IMR-90 (cell line): ENCODE results near the gene PGLYRP3. TPM values are rescaled to one million over a fixed set of nuclear protein-coding genes. Genes with fewer than 3 reads are reported as not detected.

Experiments
- ATAC-seq: fragments of 200-7000 bp; cut with Tn5 transposase; 2 replicates; pipeline ENCODE4 v1.9.1; 2020; ENCODE audit warnings: low read depth, mild to moderate bottlenecking, moderate library complexity
- BruUV-seq: library from RNA; stranded (reverse); fragments of 400-500 nt; replicated peaks from 2 replicates; lab custom pipeline; 2021; lab: Mats Ljungman, UMichigan
- CTCF ChIA-PET: fragments of 300-600 bp; formaldehyde crosslinking; extraction: SDS; loops from one replicate; lab custom pipeline; 2021; ENCODE audit warnings: antibody characterized with exemption; lab: Yijun Ruan, JAX
- POLR2A ChIA-PET: fragments of 300-600 bp; sonication (Branson Sonifier 250); formaldehyde crosslinking; loops from one replicate; lab custom pipeline; 2022; ENCODE audit warnings: antibody characterized with exemption; ENCODE audit not compliant: unreplicated experiment; lab: Charles Lee
- DNase-seq: peaks from one replicate; pipeline ENCODE4 v3.0.0; 2013
- H2AFZ ChIP-seq: replicated peaks from 2 replicates; pipeline ENCODE3; 2013; ENCODE audit warnings: low read length, mild to moderate bottlenecking; ENCODE audit not compliant: poor library complexity
- H2AK5ac ChIP-seq: 2 replicates; pipeline ENCODE4 v1.6.1; 2013; ENCODE audit warnings: low read depth, low read length, inconsistent platforms
- H2AK9ac ChIP-seq: replicated peaks from 2 replicates; pipeline ENCODE3; 2013; ENCODE audit warnings: mild to moderate bottlenecking, low read depth, low read length, moderate library complexity; ENCODE audit not compliant: poor library complexity
- H2BK120ac ChIP-seq: 2 replicates; pipeline ENCODE4 v1.6.1; 2013; ENCODE audit warnings: low read depth, low read length, inconsistent platforms
- H2BK15ac ChIP-seq: 3 replicates; pipeline ENCODE4 v1.6.1; 2013; ENCODE audit warnings: low read depth, low read length, inconsistent platforms
- H2BK20ac ChIP-seq: 2 replicates; pipeline ENCODE4 v1.6.1; 2013; ENCODE audit warnings: low read depth, mild to moderate bottlenecking, inconsistent platforms, low read length, moderate library complexity
- H2BK5ac ChIP-seq: 2 replicates; pipeline ENCODE4 v1.6.1; 2013; ENCODE audit warnings: mild to moderate bottlenecking, low read depth, low read length, inconsistent platforms; ENCODE audit not compliant: poor library complexity, severe bottlenecking
- H3K14ac ChIP-seq: replicated peaks from 2 replicates; pipeline ENCODE4 v1.6.1; 2013; ENCODE audit warnings: low read depth, low read length, inconsistent platforms
- H3K18ac ChIP-seq: 2 replicates; pipeline ENCODE4 v1.6.1; 2013; ENCODE audit warnings: low read depth, low read length, control low read depth
- H3K23ac ChIP-seq: 2 replicates; pipeline ENCODE4 v1.6.1; 2013; ENCODE audit warnings: low read depth, low read length, inconsistent platforms
- H3K27ac ChIP-seq: 2 replicates; pipeline ENCODE4 v1.5.1; 2013; ENCODE audit warnings: mild to moderate bottlenecking, control low read depth, low read length; ENCODE audit not compliant: insufficient read depth
- H3K27me3 ChIP-seq: 2 replicates; pipeline ENCODE4 v1.6.1; 2013; ENCODE audit warnings: low read length; ENCODE audit not compliant: control insufficient read depth, insufficient read depth
- H3K36me3 ChIP-seq: 2 replicates; pipeline ENCODE4 v1.6.1; 2013; ENCODE audit warnings: low read length, mixed read lengths; ENCODE audit not compliant: control insufficient read depth, insufficient read depth
- H3K4ac ChIP-seq: 2 replicates; pipeline ENCODE4 v1.6.1; 2013; ENCODE audit warnings: low read depth, low read length, inconsistent platforms
- H3K4me1 ChIP-seq: 2 replicates; pipeline ENCODE4 v1.6.1; 2013; ENCODE audit warnings: low read length, mixed read lengths; ENCODE audit not compliant: control insufficient read depth, insufficient read depth
- H3K4me2 ChIP-seq: 2 replicates; pipeline ENCODE4 v1.6.1; 2013; ENCODE audit warnings: low read depth, mild to moderate bottlenecking, control low read depth, low read length, moderate library complexity
- H3K4me3 ChIP-seq: 2 replicates; pipeline ENCODE4 v1.5.1; 2013; ENCODE audit warnings: low read depth, mild to moderate bottlenecking, control low read depth, low read length, moderate library complexity; ENCODE audit not compliant: insufficient read depth
- H3K56ac ChIP-seq: 2 replicates; pipeline ENCODE4 v1.6.1; 2013; ENCODE audit warnings: low read length, inconsistent platforms; ENCODE audit not compliant: insufficient read depth; ENCODE audit errors: extremely low read depth
- H3K79me1 ChIP-seq, 2 experiments: 2 replicates each; pipeline ENCODE4 v1.6.1; 2013; ENCODE audit warnings: low read length in 2 of 2, inconsistent platforms in 1 of 2, low read depth in 1 of 2
- H3K9ac ChIP-seq: 2 replicates; pipeline ENCODE4 v1.6.1; 2013; ENCODE audit warnings: low read depth, low read length, control low read depth
- H3K9me1 ChIP-seq: 2 replicates; pipeline ENCODE4 v1.6.1; 2013; ENCODE audit warnings: low read length, inconsistent platforms; ENCODE audit not compliant: insufficient read depth
- H3K9me3 ChIP-seq: 2 replicates; pipeline ENCODE4 v1.6.1; 2013; ENCODE audit warnings: low read length; ENCODE audit not compliant: control insufficient read depth, insufficient read depth
- H4K20me1 ChIP-seq: 2 replicates; pipeline ENCODE4 v1.6.1; 2013; ENCODE audit warnings: low read length, inconsistent platforms; ENCODE audit not compliant: insufficient read depth
- H4K5ac ChIP-seq: 2 replicates; pipeline ENCODE4 v1.6.1; 2013; ENCODE audit warnings: mild to moderate bottlenecking, low read depth, low read length, control low read depth
- H4K8ac ChIP-seq, 2 experiments: 2 replicates each; pipeline ENCODE4 v1.6.1; 2013; ENCODE audit warnings: low read depth in 2 of 2, low read length in 2 of 2, control low read depth in 1 of 2, inconsistent platforms in 1 of 2
- H4K91ac ChIP-seq: 2 replicates; pipeline ENCODE4 v1.6.1; 2013; ENCODE audit warnings: low read depth, low read length, inconsistent platforms; ENCODE audit not compliant: insufficient read depth
- BHLHE40 ChIP-seq: fragments of 150-350 bp; IDR thresholded peaks from 2 replicates; pipeline ENCODE4 v1.6.1; 2016; ENCODE audit warnings: mild to moderate bottlenecking, low read depth, low read length
- CEBPB ChIP-seq: IDR thresholded peaks from 2 replicates; pipeline ENCODE4 v1.6.1; 2012; ENCODE audit warnings: low read depth, low read length, improper control_type of control experiment
- CHD1 ChIP-seq: IDR thresholded peaks from 2 replicates; pipeline ENCODE4 v1.6.1; 2012; ENCODE audit warnings: low read depth, low read length, improper control_type of control experiment
- ELK1 ChIP-seq: fragments of 150-350 bp; IDR thresholded peaks from 2 replicates; pipeline ENCODE4 v1.6.1; 2016; ENCODE audit warnings: low read depth, mild to moderate bottlenecking, low read length, moderate library complexity, borderline replicate concordance
- FOS ChIP-seq: fragments of 150-350 bp; IDR thresholded peaks from 2 replicates; pipeline ENCODE4 v1.6.1; 2016; ENCODE audit warnings: low read depth, low read length
- MAFK ChIP-seq: IDR thresholded peaks from 2 replicates; pipeline ENCODE4 v1.6.1; 2012; ENCODE audit warnings: low read depth, low read length, improper control_type of control experiment
- MAZ ChIP-seq: IDR thresholded peaks from 2 replicates; pipeline ENCODE4 v1.6.1; 2012; ENCODE audit warnings: low read depth, mild to moderate bottlenecking, low read length, improper control_type of control experiment, moderate library complexity, borderline replicate concordance
- POLR2A ChIP-seq: IDR thresholded peaks from 2 replicates; pipeline ENCODE4 v1.6.1; 2012; ENCODE audit warnings: mild to moderate bottlenecking, low read depth, low read length
- RAD21 ChIP-seq: IDR thresholded peaks from 2 replicates; pipeline ENCODE4 v1.6.1; 2012; ENCODE audit warnings: low read length, improper control_type of control experiment
- RCOR1 ChIP-seq: IDR thresholded peaks from 2 replicates; pipeline ENCODE4 v1.6.1; 2012; ENCODE audit warnings: mild to moderate bottlenecking, low read length, improper control_type of control experiment; ENCODE audit not compliant: insufficient replicate concordance
- SMC3 ChIP-seq: fragments of 150-350 bp; IDR thresholded peaks from 2 replicates; pipeline ENCODE4 v1.6.1; 2016; ENCODE audit warnings: low read depth, mild to moderate bottlenecking, antibody characterized with exemption, low read length, moderate library complexity
- USF2 ChIP-seq: fragments of 150-350 bp; IDR thresholded peaks from 2 replicates; pipeline ENCODE4 v1.6.1; 2017; ENCODE audit warnings: mild to moderate bottlenecking, antibody characterized with exemption, low read length, low read depth
- WGBS, 2 experiments: methylation state at CpG; one replicate each; pipeline versions ENCODE4 v1.1.5 to v1.1.7; 2013; ENCODE audit warnings: missing lambda C conversion rate in 2 of 2; ENCODE audit not compliant: insufficient read length in 1 of 2; ENCODE audit errors: extremely low coverage in 2 of 2; 5-methylcytosine and 5-hydroxymethylcytosine counted together
- dilution Hi-C: fragments of 300-500 bp; cut with HindIII; formaldehyde crosslinking; loops from one replicate; pipeline ENCODE4 v1.14.3; 2018; ENCODE audit warnings: low sequenced_read_pairs; ENCODE audit not compliant: unreplicated experiment
- in situ Hi-C: fragments of 300-500 bp; cut with MboI; formaldehyde crosslinking; loops from 3 replicates; pipeline ENCODE4 v1.14.3; 2019; ENCODE audit warnings: low sequenced_read_pairs, inconsistent platforms, mixed read lengths
- intact Hi-C: fragments of 100-400 bp; cut with micrococcal nuclease; formaldehyde crosslinking; loops from 2 replicates; pipeline ENCODE4 v1.10.0; 2022
- polyA plus RNA-seq, 3 experiments: library from polyadenylated mRNA; depleted of rRNA; stranded (reverse); fragments of >200 nt; gene quantifications; 2 replicates each; pipeline ENCODE4 v1.2.3, GENCODE V29; 2012; ENCODE audit warnings: low replicate concordance in 1 of 3
- total RNA-seq: library from RNA; depleted of rRNA; stranded (reverse); fragments of >200 nt; gene quantifications from 2 replicates; pipeline ENCODE4 v1.2.3, GENCODE V29; 2012

PGLYRP3 gene
- total and polyA plus RNA-seq, 2 of the 4 experiments (the other 2 are of a cell fraction), result not detected

GRCh38 chr1:153359241-153359640, 46.5 kb upstream of the PGLYRP3 start:
- dilution Hi-C loops, result no loop called here

More at GRCh38 chr1:153359241-153359640, 46.5 kb upstream of the PGLYRP3 start:
- POLR2A ChIA-PET, result no interaction called here
- H3K27me3 ChIP-seq, result peaks cover 14% of the 10 kb centered on the region
- no peak overlapping the region for H3K18ac ChIP-seq
- no peak for DNase-seq
- no peak overlapping the region for H3K4me2 ChIP-seq
- H4K5ac ChIP-seq, result no peak overlapping the region
- intact Hi-C loops, result no loop called here
- H4K20me1 ChIP-seq, result no peaks in the 10 kb centered on the region
- no peak overlapping the region for H2BK120ac ChIP-seq
- H4K91ac ChIP-seq, result no peak overlapping the region
- WGBS, 2 experiments, result no CpG with 5 or more reads among the region's 6 CpGs
- H3K9ac ChIP-seq, result no peak overlapping the region
- H3K9me3 ChIP-seq, result no peaks in the 10 kb centered on the region
- no peak overlapping the region for H3K14ac ChIP-seq
- no peak overlapping the region for H3K4ac ChIP-seq
- no peak overlapping the region for H3K4me3 ChIP-seq
- no peaks in the 10 kb centered on the region for H3K36me3 ChIP-seq
- H4K8ac ChIP-seq, result no peak overlapping the region
- no peak for ATAC-seq
- no peaks in the 10 kb centered on the region for H3K4me1 ChIP-seq
- no peak overlapping the region for H3K23ac ChIP-seq
- no peak overlapping the region for H2AFZ ChIP-seq
- TF ChIP-seq ELK1 (no peak), POLR2A (no peak), RCOR1 (no peak), MAZ (no peak), FOS (no peak), CHD1 (no peak), MAFK (no peak), SMC3 (no peak), RAD21 (no peak), CEBPB (no peak), BHLHE40 (no peak), USF2 (no peak)
- H2BK5ac ChIP-seq, result no peak overlapping the region
- no peak overlapping the region for H3K27ac ChIP-seq
- no peak overlapping the region for H2AK9ac ChIP-seq
- no peak overlapping the region for H2AK5ac ChIP-seq
- H3K9me1 ChIP-seq, result no peaks in the 10 kb centered on the region
- no peak overlapping the region for H2BK15ac ChIP-seq
- H3K79me1 ChIP-seq, result no peaks in the 10 kb centered on the region
- no peak overlapping the region for H2BK20ac ChIP-seq
- CTCF ChIA-PET, result no interaction called here
- no peak overlapping the region for H3K56ac ChIP-seq
- no TSS peak for BruUV-seq
- in situ Hi-C loops, result no loop called here
